ENCODE results near the gene CHCHD5. TPM values are rescaled to one million over a fixed set of nuclear protein-coding genes. Genes with fewer than 3 reads are reported as not detected.
"Not testable (repeated sequence)": the region's sequence is repeated elsewhere in the genome, so short reads cannot be mapped to it uniquely, and the experiment has no call there.

Gene CHCHD5
- total and polyA plus RNA-seq, 3 experiments from 2014 or later: 33.1 to 41.8 (median 36.6) TPM

DNA sequence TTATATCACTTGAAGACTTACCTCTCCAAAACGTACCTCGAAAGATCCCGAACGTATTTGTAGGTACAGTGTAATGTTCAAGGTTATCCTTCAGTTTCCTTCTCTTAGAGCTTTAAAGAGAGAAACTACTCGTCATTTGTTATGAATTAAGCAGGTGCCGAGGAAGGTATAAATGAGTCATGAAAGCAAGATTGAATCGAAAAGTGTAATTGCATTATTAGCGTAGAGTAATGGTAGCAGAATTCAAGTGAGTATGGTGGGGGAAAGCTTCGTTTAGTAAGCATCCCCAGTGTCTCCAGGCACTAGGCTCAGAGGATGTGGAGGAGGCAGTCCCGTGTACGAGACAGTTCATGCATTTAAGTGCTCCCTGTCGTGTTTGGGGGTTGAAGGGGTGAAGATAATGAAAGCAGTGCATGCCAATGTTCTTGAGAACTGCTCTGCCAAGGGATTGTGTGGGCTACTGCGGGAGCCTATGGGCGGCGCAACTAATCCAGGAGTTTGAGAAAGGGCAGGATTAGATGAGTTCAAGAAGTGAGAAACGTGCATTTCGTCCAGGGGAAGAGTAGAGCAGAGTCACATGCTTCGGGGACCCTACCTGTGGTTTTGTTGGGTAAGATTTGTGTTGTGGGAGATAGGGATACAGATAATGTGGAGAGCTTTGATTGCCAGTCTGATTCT lies 41.3 kb upstream of the CHCHD5 start:
- ChIA-PET POLR2A (no interaction called here), CTCF (interaction anchor here (1.4 kb wide), 1 partner anchor 9 kb away, joined by 3 read pairs; no protein-coding TSS in a partner anchor)
- H3K4me1 Mint-ChIP-seq: peaks cover 18 to 35% (median 23%) of the 10 kb centered on the region in 3 donors
- H3K27ac ChIP-seq (ENCODE audit: low read depth, low read length): peak overlapping the region; percentile 93
- H3K36me3 Mint-ChIP-seq: peaks cover 0 to 24% (median 2%) of the 10 kb centered on the region in 3 donors
- no peak overlapping the region for H3K27ac Mint-ChIP-seq
- no peaks in the 10 kb centered on the region for H3K27me3 ChIP-seq (ENCODE audit: insufficient read depth, low read length, poor library complexity, severe bottlenecking)
- H3K9me3 ChIP-seq (ENCODE audit: low read length): no peaks in the 10 kb centered on the region
- DNase-seq: no peak
- peaks cover 0 to 1% of the 10 kb centered on the region in 2 donors for H3K27me3 Mint-ChIP-seq
- peaks cover 17% of the 10 kb centered on the region for H3K4me1 ChIP-seq (ENCODE audit: insufficient read depth, low read length)
- H3K4me3 Mint-ChIP-seq: no peak overlapping the region
- peaks cover 10% of the 10 kb centered on the region for H3K36me3 ChIP-seq (ENCODE audit: insufficient read depth, low read length)
- H3K9me3 Mint-ChIP-seq: no peaks in the 10 kb centered on the region
- peak overlapping the region; percentile 90 for H3K4me3 ChIP-seq (ENCODE audit: low read length)

GRCh38 chr2:112547333-112547732 lies 37.1 kb upstream of the CHCHD5 start:
- no peaks in the 10 kb centered on the region for H3K27me3 Mint-ChIP-seq
- H3K4me1 Mint-ChIP-seq: peaks cover 13 to 23% (median 23%) of the 10 kb centered on the region in 3 donors
- no peaks in the 10 kb centered on the region for H3K27me3 ChIP-seq (ENCODE audit: insufficient read depth, low read length, poor library complexity, severe bottlenecking)
- H3K4me3 Mint-ChIP-seq: no peak overlapping the region
- peaks cover 27% of the 10 kb centered on the region for H3K36me3 ChIP-seq (ENCODE audit: insufficient read depth, low read length)
- H3K9me3 Mint-ChIP-seq: no peaks in the 10 kb centered on the region
- no peak overlapping the region for H3K4me3 ChIP-seq (ENCODE audit: low read length)
- no peaks in the 10 kb centered on the region for H3K9me3 ChIP-seq (ENCODE audit: low read length)
- peak overlapping the region in 1 of 8 donors; percentile 84 for H3K27ac Mint-ChIP-seq
- H3K4me1 ChIP-seq (ENCODE audit: insufficient read depth, low read length): peaks cover 11% of the 10 kb centered on the region
- no peak for DNase-seq
- H3K27ac ChIP-seq (ENCODE audit: low read depth, low read length): no peak overlapping the region
- peaks cover 22 to 56% (median 29%) of the 10 kb centered on the region in 3 donors for H3K36me3 Mint-ChIP-seq
- ChIA-PET POLR2A (no interaction called here), CTCF (interaction anchor here (0.8 kb wide), 1 partner anchor 67 kb away, joined by 4 read pairs; no protein-coding TSS in a partner anchor)

- Histone ChIP-seq H3K9me3 (ENCODE audit: low read length) (no peaks in the 10 kb centered on the region), H3K27me3 (ENCODE audit: insufficient read depth, low read length, poor library complexity, severe bottlenecking) (no peaks in the 10 kb centered on the region), H3K4me3 (ENCODE audit: low read length) (no peak overlapping the region), H3K36me3 (ENCODE audit: insufficient read depth, low read length) (peaks cover 32% of the 10 kb centered on the region), H3K4me1 (ENCODE audit: insufficient read depth, low read length) (peaks cover under 1% of the 10 kb centered on the region), H3K27ac (ENCODE audit: low read depth, low read length) (no peak overlapping the region)
- Mint-ChIP-seq H3K27me3 (no peaks in the 10 kb centered on the region), H3K36me3 (peaks cover 28 to 71% (median 36%) of the 10 kb centered on the region in 3 donors), H3K27ac (no peak overlapping the region), H3K4me1 (peaks cover 13 to 23% (median 23%) of the 10 kb centered on the region in 3 donors), H3K4me3 (no peak overlapping the region), H3K9me3 (no peaks in the 10 kb centered on the region)
- no peak for DNase-seq
- ChIA-PET CTCF (no interaction called here), POLR2A (no interaction called here)
These were observed 35.4 kb upstream of the CHCHD5 start for GRCh38 chr2:112548980-112549379.

DNA sequence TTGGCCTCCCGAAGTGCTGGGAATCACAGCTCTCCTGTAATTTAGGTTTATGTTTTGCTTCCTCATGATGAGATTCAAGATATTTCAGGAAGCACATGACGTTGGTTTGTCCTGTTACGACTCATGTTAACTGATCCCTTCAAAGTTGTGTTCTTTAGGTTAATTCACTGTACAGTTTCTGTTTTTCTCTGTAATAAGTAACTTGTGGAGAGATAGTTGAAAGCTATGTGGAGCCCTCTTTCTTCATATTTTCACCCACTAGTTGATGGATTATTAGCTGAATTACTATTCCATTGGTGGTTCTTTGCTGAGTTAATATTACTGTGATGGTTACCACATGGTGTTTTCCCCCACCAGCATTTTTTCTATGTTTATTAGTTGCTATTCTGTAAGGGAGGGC lies 18.3 kb upstream of the CHCHD5 start:
- H3K27ac ChIP-seq (ENCODE audit: low read depth, low read length): no peak overlapping the region
- Mint-ChIP-seq H3K27ac (peak overlapping the region in 2 of 8 donors; percentile 44 to 73), H3K4me3 (no peak overlapping the region), H3K4me1 (no peaks in the 10 kb centered on the region), H3K27me3 (no peaks in the 10 kb centered on the region), H3K9me3 (peaks cover 0 to 9% (median 0%) of the 10 kb centered on the region in 5 donors), H3K36me3 (peaks cover 38 to 88% (median 42%) of the 10 kb centered on the region in 3 donors)
- CTCF ChIA-PET: no interaction called here
- H3K9me3 ChIP-seq (ENCODE audit: low read length): no peaks in the 10 kb centered on the region
- no peak overlapping the region for H3K4me3 ChIP-seq (ENCODE audit: low read length)
- POLR2A ChIA-PET: no interaction called here
- H3K27me3 ChIP-seq (ENCODE audit: insufficient read depth, low read length, poor library complexity, severe bottlenecking): no peaks in the 10 kb centered on the region
- peaks cover 36% of the 10 kb centered on the region for H3K36me3 ChIP-seq (ENCODE audit: insufficient read depth, low read length)
- no peaks in the 10 kb centered on the region for H3K4me1 ChIP-seq (ENCODE audit: insufficient read depth, low read length)
- DNase-seq: no peak

DNA sequence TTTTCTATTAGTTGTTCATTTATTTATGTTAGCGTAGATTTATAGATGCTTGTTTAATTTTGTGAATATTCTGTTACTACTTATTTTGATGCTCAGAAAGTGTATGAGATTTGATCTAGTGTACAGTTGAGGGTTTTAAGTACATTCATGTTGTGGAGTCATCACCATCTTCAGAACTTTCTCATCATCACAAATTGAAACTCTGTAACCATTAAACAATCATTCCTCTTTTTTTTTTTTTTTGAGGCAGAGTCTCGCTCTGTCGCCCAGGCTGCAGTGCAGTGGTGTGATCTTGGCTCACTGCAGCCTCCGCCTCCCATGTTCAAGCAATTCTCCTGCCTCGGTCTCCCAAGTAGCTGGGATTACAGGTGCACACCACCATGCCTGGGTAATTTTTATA lies 17.9 kb upstream of the CHCHD5 start:
- POLR2A ChIA-PET; H3K27ac ChIP-seq (ENCODE audit: low read depth, low read length); H3K27me3 Mint-ChIP-seq; CTCF ChIA-PET; H3K9me3 Mint-ChIP-seq; DNase-seq; H3K27me3 ChIP-seq (ENCODE audit: insufficient read depth, low read length, poor library complexity, severe bottlenecking); H3K4me1 Mint-ChIP-seq; H3K4me3 Mint-ChIP-seq; H3K9me3 ChIP-seq (ENCODE audit: low read length); H3K4me1 ChIP-seq (ENCODE audit: insufficient read depth, low read length); H3K4me3 ChIP-seq (ENCODE audit: low read length): not testable (repeated sequence)
- peaks cover 36% of the 10 kb centered on the region for H3K36me3 ChIP-seq (ENCODE audit: insufficient read depth, low read length)
- Mint-ChIP-seq H3K27ac (peak overlapping the region in 1 of 8 donors; percentile 44), H3K36me3 (peaks cover 41 to 88% (median 45%) of the 10 kb centered on the region in 3 donors)

- no peak overlapping the region for H3K27ac ChIP-seq (ENCODE audit: low read depth, low read length)
- H3K9me3 Mint-ChIP-seq: peaks cover 0 to 9% (median 0%) of the 10 kb centered on the region in 5 donors
- no peaks in the 10 kb centered on the region for H3K9me3 ChIP-seq (ENCODE audit: low read length)
- H3K27ac Mint-ChIP-seq: peak overlapping the region in 1 of 8 donors; percentile 29
- no peaks in the 10 kb centered on the region for H3K27me3 Mint-ChIP-seq
- peaks cover 57% of the 10 kb centered on the region for H3K36me3 ChIP-seq (ENCODE audit: insufficient read depth, low read length)
- H3K4me3 Mint-ChIP-seq: no peak overlapping the region
- peaks cover 51 to 92% (median 58%) of the 10 kb centered on the region in 3 donors for H3K36me3 Mint-ChIP-seq
- H3K4me3 ChIP-seq (ENCODE audit: low read length): no peak overlapping the region
- no peaks in the 10 kb centered on the region for H3K4me1 Mint-ChIP-seq
- CTCF ChIA-PET: no interaction called here
- DNase-seq: no peak
- POLR2A ChIA-PET: no interaction called here
- no peaks in the 10 kb centered on the region for H3K27me3 ChIP-seq (ENCODE audit: insufficient read depth, low read length, poor library complexity, severe bottlenecking)
- no peaks in the 10 kb centered on the region for H3K4me1 ChIP-seq (ENCODE audit: insufficient read depth, low read length)
These were observed 12.4 kb upstream of the CHCHD5 start for GRCh38 chr2:112572005-112572404.

DNA sequence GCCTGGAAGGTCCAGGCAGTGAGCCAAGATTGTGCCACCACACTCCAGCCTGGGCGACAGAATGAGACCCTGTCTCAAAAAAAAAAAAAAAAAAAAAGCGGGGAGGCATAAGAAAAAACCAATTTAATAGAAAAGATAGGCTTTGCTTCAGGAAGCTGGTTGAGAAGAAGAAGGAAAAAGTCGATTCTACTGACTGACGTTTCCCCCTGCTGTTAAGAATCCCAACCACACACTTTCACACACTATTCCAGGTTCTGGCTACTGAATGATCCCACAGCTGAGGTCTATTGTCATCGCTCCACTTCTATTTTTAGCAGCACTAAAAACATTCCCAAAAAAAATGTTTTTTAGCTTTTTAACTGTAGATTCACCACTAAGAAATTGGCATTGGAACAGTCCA lies 6.7 kb upstream of the CHCHD5 start:
- no peak overlapping the region for H3K4me3 ChIP-seq (ENCODE audit: low read length)
- Mint-ChIP-seq H3K9me3 (no peaks in the 10 kb centered on the region), H3K4me3 (no peak overlapping the region), H3K36me3 (peaks cover 9 to 38% (median 13%) of the 10 kb centered on the region in 3 donors), H3K4me1 (peaks cover 0 to 7% (median 2%) of the 10 kb centered on the region in 3 donors), H3K27ac (no peak overlapping the region), H3K27me3 (no peaks in the 10 kb centered on the region)
- no peak overlapping the region for H3K27ac ChIP-seq (ENCODE audit: low read depth, low read length)
- peaks cover 25% of the 10 kb centered on the region for H3K36me3 ChIP-seq (ENCODE audit: insufficient read depth, low read length)
- no peak for DNase-seq
- no peaks in the 10 kb centered on the region for H3K27me3 ChIP-seq (ENCODE audit: insufficient read depth, low read length, poor library complexity, severe bottlenecking)
- H3K4me1 ChIP-seq (ENCODE audit: insufficient read depth, low read length): no peaks in the 10 kb centered on the region
- ChIA-PET CTCF (no interaction called here), POLR2A (no interaction called here)
- H3K9me3 ChIP-seq (ENCODE audit: low read length): no peaks in the 10 kb centered on the region

- peaks cover 24% of the 10 kb centered on the region for H3K36me3 ChIP-seq (ENCODE audit: insufficient read depth, low read length)
- H3K4me3 ChIP-seq (ENCODE audit: low read length): no peak overlapping the region
- Mint-ChIP-seq H3K27ac (no peak overlapping the region), H3K4me1 (peaks cover 8 to 17% (median 15%) of the 10 kb centered on the region in 3 donors), H3K4me3 (no peak overlapping the region), H3K36me3 (peaks cover 9 to 26% (median 11%) of the 10 kb centered on the region in 3 donors), H3K27me3 (no peaks in the 10 kb centered on the region), H3K9me3 (no peaks in the 10 kb centered on the region)
- no peaks in the 10 kb centered on the region for H3K27me3 ChIP-seq (ENCODE audit: insufficient read depth, low read length, poor library complexity, severe bottlenecking)
- no peak for DNase-seq
- H3K27ac ChIP-seq (ENCODE audit: low read depth, low read length): no peak overlapping the region
- POLR2A ChIA-PET: no interaction called here
- H3K4me1 ChIP-seq (ENCODE audit: insufficient read depth, low read length): peaks cover 8% of the 10 kb centered on the region
- CTCF ChIA-PET: no interaction called here
- no peaks in the 10 kb centered on the region for H3K9me3 ChIP-seq (ENCODE audit: low read length)
These were observed 5.2 kb upstream of the CHCHD5 start for GRCh38 chr2:112579241-112579640.
